Measurements from ENCODE around the gene NRN1. TPM values are rescaled to one million over a fixed set of nuclear protein-coding genes. Genes with fewer than 3 reads are reported as not detected.
"Not testable (repeated sequence)": the region's sequence is repeated elsewhere in the genome, so short reads cannot be mapped to it uniquely, and the experiment has no call there.

NRN1 gene
- total and polyA plus RNA-seq, 12 donors = 1.1 to 13.6 (median 5.4) TPM

- DNase-seq = no peak
- Histone ChIP-seq H3K27me3 (peaks cover 3% of the 10 kb centered on the region), H3K36me3 (replicated peaks in 1 of 2) (no peaks in the 10 kb centered on the region), H3K4me3 (no peak overlapping the region), H3K4me1 (replicated peaks in 1 of 2) (no peaks in the 10 kb centered on the region), H3K9me3 (replicated peaks in 1 of 3) (no peaks in the 10 kb centered on the region), H3K27ac (no peak overlapping the region)
- WGBS, 4 donors = 79 to 87% (median 83%) methylated on average over 3 of the region's 3 CpGs
- intact Hi-C loops (cut with DNase I) = no loop called here
- TF ChIP-seq, protein P1, sequence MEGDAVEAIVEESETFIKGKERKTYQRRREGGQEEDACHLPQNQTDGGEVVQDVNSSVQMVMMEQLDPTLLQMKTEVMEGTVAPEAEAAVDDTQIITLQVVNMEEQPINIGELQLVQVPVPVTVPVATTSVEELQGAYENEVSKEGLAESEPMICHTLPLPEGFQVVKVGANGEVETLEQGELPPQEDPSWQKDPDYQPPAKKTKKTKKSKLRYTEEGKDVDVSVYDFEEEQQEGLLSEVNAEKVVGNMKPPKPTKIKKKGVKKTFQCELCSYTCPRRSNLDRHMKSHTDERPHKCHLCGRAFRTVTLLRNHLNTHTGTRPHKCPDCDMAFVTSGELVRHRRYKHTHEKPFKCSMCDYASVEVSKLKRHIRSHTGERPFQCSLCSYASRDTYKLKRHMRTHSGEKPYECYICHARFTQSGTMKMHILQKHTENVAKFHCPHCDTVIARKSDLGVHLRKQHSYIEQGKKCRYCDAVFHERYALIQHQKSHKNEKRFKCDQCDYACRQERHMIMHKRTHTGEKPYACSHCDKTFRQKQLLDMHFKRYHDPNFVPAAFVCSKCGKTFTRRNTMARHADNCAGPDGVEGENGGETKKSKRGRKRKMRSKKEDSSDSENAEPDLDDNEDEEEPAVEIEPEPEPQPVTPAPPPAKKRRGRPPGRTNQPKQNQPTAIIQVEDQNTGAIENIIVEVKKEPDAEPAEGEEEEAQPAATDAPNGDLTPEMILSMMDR (IDR thresholded peaks at IDR 0.05) = no peak
- no peak for TF ChIP-seq POLR2A (IDR thresholded peaks at IDR 0.05)
Measured at GRCh38 chr6:5976811-5977210, 29.9 kb downstream of the NRN1 start.

DNA sequence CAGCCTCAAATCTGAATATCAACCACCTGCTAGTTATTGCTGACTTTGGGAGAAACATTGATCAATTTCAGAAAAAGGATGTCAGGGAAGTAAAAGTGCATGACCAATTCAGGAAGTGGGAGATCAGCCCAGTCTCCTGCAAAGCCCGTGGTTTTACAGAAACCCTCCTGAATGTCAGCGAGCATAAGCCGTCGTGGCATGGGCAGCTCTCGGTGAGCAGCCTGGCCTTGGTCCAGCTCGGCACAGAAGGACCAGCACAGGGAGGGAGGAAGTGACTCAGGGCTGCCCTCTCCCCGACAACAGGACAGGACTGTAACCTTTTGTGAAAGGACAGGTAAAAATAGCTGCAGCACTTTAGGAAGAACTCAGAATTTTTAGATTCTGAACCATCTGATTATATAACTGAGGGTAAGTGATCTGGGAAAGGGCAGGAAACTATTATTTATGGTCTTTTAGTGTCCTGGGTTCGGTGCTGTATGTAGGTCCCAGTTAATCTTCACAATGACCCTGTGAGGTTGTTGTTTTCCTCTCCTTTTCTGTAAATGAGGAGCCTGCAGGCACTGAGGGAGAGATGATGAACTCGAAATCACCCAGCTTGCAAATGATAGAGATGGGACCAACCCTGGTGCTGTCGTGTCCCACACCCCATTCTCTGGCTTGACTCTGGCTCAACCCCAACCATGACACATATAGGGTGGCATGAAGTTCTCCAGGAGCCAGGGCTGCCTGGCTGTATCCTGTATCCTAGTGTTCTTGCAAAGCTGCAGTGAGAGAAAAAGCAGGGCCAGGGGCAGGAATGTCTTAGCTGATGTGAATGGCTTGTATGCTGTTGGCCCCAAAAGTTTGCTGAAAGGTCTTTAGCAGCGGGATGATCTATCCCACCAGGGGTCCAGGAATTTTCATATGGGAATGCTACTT is 37.6 kb downstream of the NRN1 start:
- WGBS, 4 donors = 20 to 35% (median 28%) methylated on average over 8 to 11 of the region's 11 CpGs
- peaks cover 0 to 8% of the 10 kb centered on the region in 2 donors for H3K4me1 ChIP-seq (replicated peaks in 1 of 2)

GRCh38 chr6:5968036-5968435 is 38.7 kb downstream of the NRN1 start:
- WGBS, 4 donors = 91 to 100% (median 94%) methylated on average over 3 of the region's 3 CpGs
- H3K27ac ChIP-seq; H3K9me3 ChIP-seq (replicated peaks in 1 of 3); H3K27me3 ChIP-seq; H3K4me1 ChIP-seq (replicated peaks in 1 of 2); H3K4me3 ChIP-seq; intact Hi-C loops (cut with DNase I); DNase-seq; H3K36me3 ChIP-seq (replicated peaks in 1 of 2): not testable (repeated sequence)

More for the DNA sequence above, 37.6 kb downstream of the NRN1 start:
- H3K4me3 ChIP-seq = no peak overlapping the region
- H3K36me3 ChIP-seq (replicated peaks in 1 of 2) = no peaks in the 10 kb centered on the region
- TF ChIP-seq, protein P1 (IDR thresholded peaks at IDR 0.05) = no peak
- TF ChIP-seq POLR2A (IDR thresholded peaks at IDR 0.05) = no peak
- H3K27ac ChIP-seq = no peak overlapping the region
- intact Hi-C loops (cut with DNase I) = no loop called here
- DNase-seq = peak; percentile 58 to 83 (median 77)
- H3K27me3 ChIP-seq = peaks cover 3% of the 10 kb centered on the region
- no peaks in the 10 kb centered on the region for H3K9me3 ChIP-seq (replicated peaks in 1 of 3)

GRCh38 chr6:5967594-5967993 is 39.1 kb downstream of the NRN1 start:
- no peak for DNase-seq
- H3K4me3 ChIP-seq = no peak overlapping the region
- H3K27ac ChIP-seq = no peak overlapping the region
- WGBS, 4 donors = 37 to 72% (median 53%) methylated on average over 1 of the region's 1 CpG
- H3K9me3 ChIP-seq (replicated peaks in 1 of 3) = no peaks in the 10 kb centered on the region
- H3K27me3 ChIP-seq = no peaks in the 10 kb centered on the region
- H3K4me1 ChIP-seq (replicated peaks in 1 of 2) = peaks cover 0 to 8% of the 10 kb centered on the region in 2 donors
- intact Hi-C loops (cut with DNase I) = no loop called here
- no peaks in the 10 kb centered on the region for H3K36me3 ChIP-seq (replicated peaks in 1 of 2)
- TF ChIP-seq, protein P1 (IDR thresholded peaks at IDR 0.05) = no peak
- TF ChIP-seq POLR2A (IDR thresholded peaks at IDR 0.05) = no peak

All from adrenal gland (tissue), 12 donors.